Stomach (tissue), 9 donors: ENCODE measurements around the gene SELENOV. TPM values are rescaled to one million over a fixed set of nuclear protein-coding genes. Genes with fewer than 3 reads are reported as not detected.
"Not testable (repeated sequence)": the region's sequence is repeated elsewhere in the genome, so short reads cannot be mapped to it uniquely, and the experiment has no call there.

Experiments used
- DNase-seq, 2 donors: peaks; one replicate each; pipeline versions ENCODE4 v3.0.0 to v3.0.0-alpha.2; 2013 to 2019
- H3K27ac ChIP-seq, 5 donors: fragments of 200-600 bp in 4 of 5; sonication (generic) in 4 of 5; one replicate each; pipeline ENCODE4 v1.5.1; 2013 to 2019; ENCODE audit warnings: mild to moderate bottlenecking in 1 of 5, moderate library complexity in 1 of 5
- H3K27me3 ChIP-seq, 3 donors: fragments of 200-600 bp; sonication (generic); one replicate each; pipeline ENCODE4 v1.5.1; 2017 to 2019; ENCODE audit warnings: mixed run types in 1 of 3
- H3K36me3 ChIP-seq, 4 donors: fragments of 200-600 bp; sonication (generic); 1 replicate in 3 of 4; 2 replicates in 1 of 4; pipeline ENCODE4 v1.5.1; 2016 to 2019
- H3K4me1 ChIP-seq, 4 donors: fragments of 200-600 bp; sonication (generic); one replicate each; pipeline ENCODE4 v1.5.1; 2016 to 2019
- H3K4me3 ChIP-seq, 4 donors: fragments of 200-600 bp; sonication (generic) in 3 of 4; one replicate each; pipeline ENCODE4 v1.5.1; 2016 to 2019; ENCODE audit warnings: mild to moderate bottlenecking in 1 of 4
- H3K9me3 ChIP-seq, 4 donors: fragments of 200-600 bp; sonication (generic); one replicate each; pipeline ENCODE4 v1.5.1; 2016 to 2019
- EP300 ChIP-seq: sonication (generic); formaldehyde crosslinking; IDR thresholded peaks from one replicate; pipeline ENCODE4 v1.6.1; 2017; ENCODE audit warnings: antibody characterized with exemption
- POLR2A ChIP-seq, 4 donors: fragments of 450-650 bp; IDR thresholded peaks; one replicate each; pipeline ENCODE4 v1.6.1; 2016; ENCODE audit warnings: antibody characterized with exemption in 4 of 4, control low read depth in 2 of 4, mild to moderate bottlenecking in 1 of 4, moderate library complexity in 1 of 4
- POLR2AphosphoS5 ChIP-seq, 3 donors: sonication (generic); formaldehyde crosslinking; IDR thresholded peaks; one replicate each; pipeline ENCODE4 v1.6.1; 2016; ENCODE audit warnings: antibody characterized with exemption in 3 of 3
- WGBS, 5 donors: extraction: QIAGEN DNeasy Blood & Tissue Kit in 3 of 5; methylation state at CpG; one replicate each; pipeline versions ENCODE4 v1.1.5 to v1.1.7; 2013 to 2018; 5-methylcytosine and 5-hydroxymethylcytosine counted together
- intact Hi-C: fragments of 100-400 bp; cut with DNase I; formaldehyde crosslinking; loops from one replicate; pipeline ENCODE4 v1.15.1; 2023; ENCODE audit warnings: low total_unique reads
- polyA plus RNA-seq, 3 donors: library from polyadenylated mRNA; stranded (reverse); fragments of 200-250 nt; gene quantifications; one replicate each; pipeline ENCODE4 v1.2.3, GENCODE V29; 2013
- total RNA-seq, 5 donors: library from RNA; depleted of rRNA; stranded (reverse); fragments of >200 nt; gene quantifications; one replicate each; pipeline versions ENCODE4 v1.1.0 to v1.2.3, GENCODE V29; 2014 to 2016
- TF ChIP-seq, protein P1 (sequence below), 7 experiments: fragments of 450-650 bp in 4 of 7; fragments of 200-600 bp in 3 of 7; sonication (generic) in 3 of 7; IDR thresholded peaks; one replicate each; pipeline ENCODE4 v1.5.1; 2016 to 2019; ENCODE audit warnings: antibody characterized with exemption in 7 of 7, control low read depth in 2 of 7, mild to moderate bottlenecking in 1 of 7
- donor health status: healthy with polysubstance abuse.
- donor health status: Bipolar disorder and iron deficiency.
- donor health status: healthy.

Gene SELENOV
- total and polyA plus RNA-seq, 8 donors, result not detected

DNA sequence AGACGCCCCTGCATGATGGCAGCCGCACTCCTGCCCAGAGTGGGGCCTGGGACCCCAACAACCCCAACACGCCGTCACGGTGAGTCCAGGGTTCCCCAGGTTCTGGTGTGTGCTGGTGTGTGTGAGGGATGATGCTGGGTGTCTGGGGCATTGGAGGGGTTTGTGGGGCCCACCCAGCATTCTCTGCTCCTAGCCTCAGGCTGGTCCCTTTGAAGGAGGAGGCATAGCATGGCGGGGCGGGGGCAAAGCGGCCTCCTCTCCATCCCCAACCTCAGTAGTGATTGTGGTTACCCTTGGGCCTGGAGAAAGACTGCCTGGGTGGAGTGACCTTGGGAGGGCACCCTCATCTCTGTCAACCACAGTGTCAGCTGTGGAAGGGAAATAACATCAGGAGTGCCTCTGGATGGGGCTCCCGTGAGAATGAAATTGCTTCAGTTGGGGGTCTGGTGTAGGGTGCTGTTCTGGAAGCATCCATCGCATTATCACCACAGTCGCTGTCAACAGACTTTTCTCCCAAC is 41.4 kb upstream of the SELENOV start:
- no peaks in the 10 kb centered on the region for H3K9me3 ChIP-seq
- no peak for DNase-seq
- H3K27ac ChIP-seq, result peak overlapping the region in 1 of 5 donors; percentile 13
- no peaks in the 10 kb centered on the region for H3K27me3 ChIP-seq
- 77 to 89% (median 82%) methylated on average over 9 to 11 of the region's 11 CpGs for WGBS, 5 donors
- intact Hi-C loops, result loop anchor here (10.0 kb wide), 1 partner anchor 61 kb away; the partner anchor contains the start of gene EID2B
- TF ChIP-seq POLR2AphosphoS5 (IDR thresholded peaks at IDR 0.05) (no peak), EP300 (no peak), POLR2A (IDR thresholded peaks at IDR 0.05) (no peak)
- TF ChIP-seq, protein P1, sequence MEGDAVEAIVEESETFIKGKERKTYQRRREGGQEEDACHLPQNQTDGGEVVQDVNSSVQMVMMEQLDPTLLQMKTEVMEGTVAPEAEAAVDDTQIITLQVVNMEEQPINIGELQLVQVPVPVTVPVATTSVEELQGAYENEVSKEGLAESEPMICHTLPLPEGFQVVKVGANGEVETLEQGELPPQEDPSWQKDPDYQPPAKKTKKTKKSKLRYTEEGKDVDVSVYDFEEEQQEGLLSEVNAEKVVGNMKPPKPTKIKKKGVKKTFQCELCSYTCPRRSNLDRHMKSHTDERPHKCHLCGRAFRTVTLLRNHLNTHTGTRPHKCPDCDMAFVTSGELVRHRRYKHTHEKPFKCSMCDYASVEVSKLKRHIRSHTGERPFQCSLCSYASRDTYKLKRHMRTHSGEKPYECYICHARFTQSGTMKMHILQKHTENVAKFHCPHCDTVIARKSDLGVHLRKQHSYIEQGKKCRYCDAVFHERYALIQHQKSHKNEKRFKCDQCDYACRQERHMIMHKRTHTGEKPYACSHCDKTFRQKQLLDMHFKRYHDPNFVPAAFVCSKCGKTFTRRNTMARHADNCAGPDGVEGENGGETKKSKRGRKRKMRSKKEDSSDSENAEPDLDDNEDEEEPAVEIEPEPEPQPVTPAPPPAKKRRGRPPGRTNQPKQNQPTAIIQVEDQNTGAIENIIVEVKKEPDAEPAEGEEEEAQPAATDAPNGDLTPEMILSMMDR (IDR thresholded peaks at IDR 0.05), result no peak
- H3K4me3 ChIP-seq, result no peak overlapping the region
- H3K4me1 ChIP-seq, result peaks cover 0 to 5% (median 0%) of the 10 kb centered on the region in 4 donors
- H3K36me3 ChIP-seq, result peaks cover 73 to 92% (median 87%) of the 10 kb centered on the region in 4 donors

- TF ChIP-seq, protein P1 (IDR thresholded peaks at IDR 0.05), result peak in 5 of 7 experiments; percentile 52 to 79 (median 76)
- TF ChIP-seq POLR2AphosphoS5 (IDR thresholded peaks at IDR 0.05) (no peak), EP300 (no peak)
- H3K27me3 ChIP-seq, result no peaks in the 10 kb centered on the region
- no peak overlapping the region for H3K4me3 ChIP-seq
- no peaks in the 10 kb centered on the region for H3K9me3 ChIP-seq
- intact Hi-C loops, result loop anchor here (10.0 kb wide), 1 partner anchor 61 kb away; the partner anchor contains the start of gene EID2B
- H3K4me1 ChIP-seq, result peaks cover 0 to 5% (median 0%) of the 10 kb centered on the region in 4 donors
- peak; percentile 52 to 80 for DNase-seq
- peaks cover 67 to 86% (median 80%) of the 10 kb centered on the region in 4 donors for H3K36me3 ChIP-seq
- peak overlapping the region in 1 of 5 donors; percentile 13 for H3K27ac ChIP-seq
- WGBS, 5 donors, result 48 to 51% (median 51%) methylated on average over 7 to 9 of the region's 9 CpGs
These were observed 40.8 kb upstream of the SELENOV start for GRCh38 chr19:39474139-39474620.

DNA sequence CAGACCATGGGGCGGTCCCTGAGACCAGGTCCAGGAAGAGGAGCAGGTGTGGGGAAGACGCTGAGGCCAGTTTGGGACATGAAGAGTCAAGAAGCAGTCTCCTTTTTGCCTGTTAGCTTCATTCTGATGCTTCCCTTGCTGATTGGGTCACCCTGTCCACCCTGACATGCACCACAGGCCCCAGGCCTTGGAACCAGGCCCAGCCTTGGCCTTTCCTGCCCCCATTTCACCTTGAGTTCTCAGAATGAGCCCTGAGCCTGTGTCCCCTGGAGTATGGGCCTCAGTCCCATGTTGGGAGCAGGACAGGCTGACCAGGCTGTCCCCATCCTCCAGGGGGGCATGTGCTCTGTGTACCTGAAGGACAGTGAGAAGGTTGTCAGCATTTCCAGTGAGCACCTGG is 39.2 kb upstream of the SELENOV start:
- Histone ChIP-seq H3K27ac (no peak overlapping the region), H3K27me3 (no peaks in the 10 kb centered on the region), H3K4me1 (peaks cover 6 to 10% (median 9%) of the 10 kb centered on the region in 4 donors), H3K9me3 (no peaks in the 10 kb centered on the region), H3K4me3 (no peak overlapping the region), H3K36me3 (peaks cover 51 to 70% (median 65%) of the 10 kb centered on the region in 4 donors)
- WGBS, 5 donors, result 87 to 100% (median 96%) methylated on average over 2 of the region's 2 CpGs
- intact Hi-C loops, result loop anchor here (10.0 kb wide), 1 partner anchor 59 kb away; the partner anchor contains the start of gene EID2B
- DNase-seq, result no peak
- TF ChIP-seq POLR2A (IDR thresholded peaks at IDR 0.05), result no peak
- TF ChIP-seq EP300, result no peak

- H3K27ac ChIP-seq, result peak overlapping the region in 1 of 5 donors; percentile 91
- not testable (repeated sequence) for H3K4me3 ChIP-seq
- intact Hi-C loops, result loop anchor here (10.0 kb wide), 1 partner anchor 55 kb away; the partner anchor contains the start of gene EID2B
These were observed 35.6 kb upstream of the SELENOV start for GRCh38 chr19:39479319-39479801.

DNA sequence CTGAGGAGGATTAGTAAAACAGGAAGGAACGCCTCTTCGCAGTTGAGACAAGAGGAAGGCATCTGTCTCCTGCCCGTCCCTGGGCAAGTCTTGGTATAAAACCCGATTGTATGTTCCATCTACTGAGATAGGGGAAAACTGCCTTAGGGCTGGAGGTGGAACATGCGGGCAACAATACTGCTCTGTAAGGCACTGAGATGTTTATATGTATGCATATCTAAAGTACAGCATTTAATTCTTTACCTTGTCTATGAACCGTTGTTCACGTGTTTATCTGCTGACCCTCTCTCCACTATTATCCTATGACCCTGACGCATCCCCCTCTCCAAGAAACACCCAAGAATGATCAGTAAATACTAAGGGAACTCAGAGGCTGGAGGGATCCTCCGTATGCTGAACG is 35.0 kb upstream of the SELENOV start:
- peak overlapping the region; percentile 80 to 91 (median 86) for H3K27ac ChIP-seq
- H3K4me1 ChIP-seq, result peaks cover 15 to 28% (median 21%) of the 10 kb centered on the region in 4 donors
- intact Hi-C loops, result loop anchor here (10.0 kb wide), 1 partner anchor 55 kb away; the partner anchor contains the start of gene EID2B
- WGBS, 5 donors, result 31 to 43% (median 41%) methylated on average over 10 of the region's 10 CpGs
- no peaks in the 10 kb centered on the region for H3K9me3 ChIP-seq
- TF ChIP-seq, protein P1 (IDR thresholded peaks at IDR 0.05), result no peak
- TF ChIP-seq POLR2AphosphoS5 (IDR thresholded peaks at IDR 0.05) (no peak), POLR2A (IDR thresholded peaks at IDR 0.05) (no peak), EP300 (no peak)
- peaks cover 14 to 51% (median 46%) of the 10 kb centered on the region in 4 donors for H3K36me3 ChIP-seq
- peak overlapping the region; percentile 90 to 98 (median 93) for H3K4me3 ChIP-seq
- no peaks in the 10 kb centered on the region for H3K27me3 ChIP-seq
- DNase-seq, result no peak

More at GRCh38 chr19:39479319-39479801, 35.6 kb upstream of the SELENOV start:
- H3K9me3 ChIP-seq, H3K27me3 ChIP-seq, DNase-seq: not testable (repeated sequence)
- Histone ChIP-seq H3K4me1 (peaks cover 15 to 28% (median 21%) of the 10 kb centered on the region in 4 donors), H3K36me3 (peaks cover 19 to 51% (median 46%) of the 10 kb centered on the region in 4 donors)
- WGBS, 5 donors, result 68 to 75% (median 72%) methylated on average over 11 of the region's 11 CpGs
